Gastroesophageal sphincter (tissue), 4 donors: ENCODE data around the gene ARCN1. TPM values are rescaled to one million over a fixed set of nuclear protein-coding genes. Genes with fewer than 3 reads are reported as not detected.

Experiments used
- ATAC-seq: fragments of 150-250 bp; one replicate; pipeline ENCODE4 v1.9.1; 2016; ENCODE audit warnings: mild to moderate bottlenecking, moderate library complexity
- H3K27ac ChIP-seq, 4 donors: fragments of 200-600 bp; sonication (generic) in 3 of 4; 1 replicate in 3 of 4; 2 replicates in 1 of 4; pipeline ENCODE4 v1.5.1; 2016 to 2019
- H3K27me3 ChIP-seq: fragments of 200-600 bp; sonication (generic); one replicate; pipeline ENCODE4 v1.5.1; 2019
- H3K36me3 ChIP-seq, 2 donors: fragments of 200-600 bp; sonication (generic); one replicate each; pipeline ENCODE4 v1.5.1; 2019; ENCODE audit warnings: control low read depth in 1 of 2
- H3K4me1 ChIP-seq, 3 donors: fragments of 200-600 bp; sonication (generic); 1 replicate in 2 of 3; 2 replicates in 1 of 3; pipeline ENCODE4 v1.5.1; 2016 to 2019; ENCODE audit warnings: control low read depth in 2 of 3
- H3K4me3 ChIP-seq, 2 donors: fragments of 200-600 bp; sonication (generic); one replicate each; pipeline ENCODE4 v1.5.1; 2019; ENCODE audit warnings: mild to moderate bottlenecking in 1 of 2, moderate library complexity in 1 of 2
- H3K9me3 ChIP-seq, 3 donors: fragments of 200-600 bp; sonication (generic); one replicate each; pipeline ENCODE4 v1.5.1; 2017 to 2019; ENCODE audit warnings: control low read depth in 2 of 3
- EP300 ChIP-seq: sonication (generic); formaldehyde crosslinking; IDR thresholded peaks from one replicate; pipeline ENCODE4 v1.6.1; 2017; ENCODE audit warnings: antibody characterized with exemption, mild to moderate bottlenecking
- POLR2A ChIP-seq, 2 donors: fragments of 450-650 bp; IDR thresholded peaks; one replicate each; pipeline ENCODE4 v1.6.1; 2017; ENCODE audit warnings: antibody characterized with exemption in 2 of 2, mild to moderate bottlenecking in 2 of 2, moderate library complexity in 1 of 2
- POLR2AphosphoS5 ChIP-seq: sonication (generic); formaldehyde crosslinking; IDR thresholded peaks from one replicate; pipeline ENCODE4 v1.6.1; 2017; ENCODE audit warnings: antibody characterized with exemption
- WGBS, 2 donors: methylation state at CpG; one replicate each; pipeline ENCODE4 v1.1.5; 2018; ENCODE audit warnings: low coverage in 1 of 2; 5-methylcytosine and 5-hydroxymethylcytosine counted together
- total RNA-seq, 4 donors: library from RNA; depleted of rRNA; stranded (reverse); fragments of >200 nt; gene quantifications; one replicate each; pipeline ENCODE4 v1.1.0, GENCODE V29; 2016
- TF ChIP-seq, protein P1 (sequence below), 4 experiments: fragments of 200-600 bp in 2 of 4; fragments of 450-650 bp in 2 of 4; sonication (generic) in 1 of 4; IDR thresholded peaks; one replicate each; pipeline ENCODE4 v1.5.1; 2017 to 2019; ENCODE audit warnings: antibody characterized with exemption in 4 of 4, mild to moderate bottlenecking in 2 of 4, moderate library complexity in 2 of 4

The ARCN1 gene
- total RNA-seq, 4 donors from 2014 or later, result 84.9 to 141 (median 128) TPM

DNA sequence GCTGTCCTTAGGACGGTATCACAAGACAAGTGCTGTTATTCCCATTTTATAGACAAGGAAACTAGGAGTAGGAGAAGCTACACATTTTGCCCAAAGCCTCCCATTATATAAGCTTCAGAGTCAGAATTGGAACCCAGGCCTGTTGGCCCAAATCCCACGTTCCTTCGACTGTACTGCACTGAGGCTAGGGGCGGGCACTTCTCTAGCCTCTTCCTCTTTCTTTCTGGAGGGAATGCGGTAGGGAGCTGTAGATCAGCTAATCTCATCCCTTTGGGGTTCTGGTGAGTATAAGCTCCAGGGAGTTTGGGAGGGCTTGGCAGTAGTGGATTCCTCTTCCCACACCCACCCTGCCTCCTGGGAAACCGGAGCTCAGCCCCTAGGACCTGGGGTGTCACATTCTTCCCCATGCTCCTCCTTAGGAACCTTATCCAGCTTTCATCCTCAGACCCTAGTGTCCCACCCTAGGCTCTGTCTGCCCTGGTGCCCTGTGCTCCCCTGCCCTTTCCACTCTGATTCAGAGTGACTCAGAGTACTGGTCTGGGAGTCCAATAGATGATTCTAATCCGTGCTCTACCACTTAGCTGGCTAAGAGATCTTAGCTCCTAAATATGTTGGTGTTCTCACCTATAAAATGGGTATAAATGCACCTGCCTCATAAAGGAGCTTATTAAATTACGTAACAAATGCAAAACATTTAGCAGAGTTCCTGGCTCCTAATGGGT lies 64.5 kb downstream of the ARCN1 start:
- Histone ChIP-seq H3K27me3 (no peaks in the 10 kb centered on the region), H3K9me3 (no peaks in the 10 kb centered on the region), H3K27ac (peak overlapping the region in 1 of 4 donors; percentile 30), H3K36me3 (peaks cover 0 to 76% of the 10 kb centered on the region in 2 donors), H3K4me1 (peaks cover 4 to 85% (median 27%) of the 10 kb centered on the region in 3 donors), H3K4me3 (no peak overlapping the region)
- 71 to 88% methylated on average over 3 to 5 of the region's 8 CpGs for WGBS, 2 donors
- TF ChIP-seq POLR2AphosphoS5 (no peak), EP300 (no peak), POLR2A (IDR thresholded peaks at IDR 0.05) (no peak)
- TF ChIP-seq, protein P1, sequence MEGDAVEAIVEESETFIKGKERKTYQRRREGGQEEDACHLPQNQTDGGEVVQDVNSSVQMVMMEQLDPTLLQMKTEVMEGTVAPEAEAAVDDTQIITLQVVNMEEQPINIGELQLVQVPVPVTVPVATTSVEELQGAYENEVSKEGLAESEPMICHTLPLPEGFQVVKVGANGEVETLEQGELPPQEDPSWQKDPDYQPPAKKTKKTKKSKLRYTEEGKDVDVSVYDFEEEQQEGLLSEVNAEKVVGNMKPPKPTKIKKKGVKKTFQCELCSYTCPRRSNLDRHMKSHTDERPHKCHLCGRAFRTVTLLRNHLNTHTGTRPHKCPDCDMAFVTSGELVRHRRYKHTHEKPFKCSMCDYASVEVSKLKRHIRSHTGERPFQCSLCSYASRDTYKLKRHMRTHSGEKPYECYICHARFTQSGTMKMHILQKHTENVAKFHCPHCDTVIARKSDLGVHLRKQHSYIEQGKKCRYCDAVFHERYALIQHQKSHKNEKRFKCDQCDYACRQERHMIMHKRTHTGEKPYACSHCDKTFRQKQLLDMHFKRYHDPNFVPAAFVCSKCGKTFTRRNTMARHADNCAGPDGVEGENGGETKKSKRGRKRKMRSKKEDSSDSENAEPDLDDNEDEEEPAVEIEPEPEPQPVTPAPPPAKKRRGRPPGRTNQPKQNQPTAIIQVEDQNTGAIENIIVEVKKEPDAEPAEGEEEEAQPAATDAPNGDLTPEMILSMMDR (IDR thresholded peaks at IDR 0.05), result no peak
- no peak for ATAC-seq

DNA sequence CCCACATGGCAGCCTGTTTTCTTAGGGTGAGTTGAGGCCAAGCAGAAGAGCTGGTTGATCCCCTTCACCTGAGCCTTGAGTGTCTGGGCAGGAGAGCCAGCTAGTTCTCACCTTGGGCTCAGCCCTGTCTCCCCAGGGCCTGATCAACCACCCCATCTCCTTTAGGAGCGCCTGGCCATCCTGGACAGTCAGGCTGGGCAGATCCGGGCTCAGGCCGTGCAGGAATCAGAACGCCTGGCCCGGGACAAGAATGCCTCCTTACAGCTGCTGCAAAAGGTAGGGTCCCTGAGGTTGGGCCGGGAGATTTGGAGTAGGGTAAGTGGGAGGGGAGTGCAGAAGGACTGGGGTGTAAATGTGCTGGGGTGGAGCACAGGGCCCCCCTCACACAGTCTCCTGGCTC lies 66.5 kb downstream of the ARCN1 start:
- peaks cover 4 to 67% (median 17%) of the 10 kb centered on the region in 3 donors for H3K4me1 ChIP-seq
- peak overlapping the region in 2 of 4 donors; percentile 14 to 24 for H3K27ac ChIP-seq
- WGBS, 2 donors, result no CpG with 5 or more reads among the region's 6 CpGs
- ATAC-seq, result no peak
- no peak overlapping the region for H3K4me3 ChIP-seq
- no peaks in the 10 kb centered on the region for H3K9me3 ChIP-seq
- H3K27me3 ChIP-seq, result no peaks in the 10 kb centered on the region
- no peak for TF ChIP-seq EP300
- TF ChIP-seq, protein P1 (IDR thresholded peaks at IDR 0.05), result no peak
- TF ChIP-seq POLR2AphosphoS5, result no peak
- no peak for TF ChIP-seq POLR2A (IDR thresholded peaks at IDR 0.05)
- peaks cover 0 to 80% of the 10 kb centered on the region in 2 donors for H3K36me3 ChIP-seq

GRCh38 chr11:118639899-118640298 lies 67.7 kb downstream of the ARCN1 start:
- Histone ChIP-seq H3K4me1 (peaks cover 0 to 55% (median 6%) of the 10 kb centered on the region in 3 donors), H3K9me3 (no peaks in the 10 kb centered on the region), H3K36me3 (peaks cover 0 to 92% of the 10 kb centered on the region in 2 donors), H3K4me3 (no peak overlapping the region), H3K27me3 (no peaks in the 10 kb centered on the region), H3K27ac (no peak overlapping the region)
- ATAC-seq, result no peak
- TF ChIP-seq, protein P1 (IDR thresholded peaks at IDR 0.05), result no peak
- TF ChIP-seq EP300, result no peak
- TF ChIP-seq POLR2AphosphoS5, result no peak
- TF ChIP-seq POLR2A (IDR thresholded peaks at IDR 0.05), result no peak
- 100% methylated on average over 1 of the region's 4 CpGs; no CpG with 5 or more reads in 1 of the 2 donors for WGBS, 2 donors

DNA sequence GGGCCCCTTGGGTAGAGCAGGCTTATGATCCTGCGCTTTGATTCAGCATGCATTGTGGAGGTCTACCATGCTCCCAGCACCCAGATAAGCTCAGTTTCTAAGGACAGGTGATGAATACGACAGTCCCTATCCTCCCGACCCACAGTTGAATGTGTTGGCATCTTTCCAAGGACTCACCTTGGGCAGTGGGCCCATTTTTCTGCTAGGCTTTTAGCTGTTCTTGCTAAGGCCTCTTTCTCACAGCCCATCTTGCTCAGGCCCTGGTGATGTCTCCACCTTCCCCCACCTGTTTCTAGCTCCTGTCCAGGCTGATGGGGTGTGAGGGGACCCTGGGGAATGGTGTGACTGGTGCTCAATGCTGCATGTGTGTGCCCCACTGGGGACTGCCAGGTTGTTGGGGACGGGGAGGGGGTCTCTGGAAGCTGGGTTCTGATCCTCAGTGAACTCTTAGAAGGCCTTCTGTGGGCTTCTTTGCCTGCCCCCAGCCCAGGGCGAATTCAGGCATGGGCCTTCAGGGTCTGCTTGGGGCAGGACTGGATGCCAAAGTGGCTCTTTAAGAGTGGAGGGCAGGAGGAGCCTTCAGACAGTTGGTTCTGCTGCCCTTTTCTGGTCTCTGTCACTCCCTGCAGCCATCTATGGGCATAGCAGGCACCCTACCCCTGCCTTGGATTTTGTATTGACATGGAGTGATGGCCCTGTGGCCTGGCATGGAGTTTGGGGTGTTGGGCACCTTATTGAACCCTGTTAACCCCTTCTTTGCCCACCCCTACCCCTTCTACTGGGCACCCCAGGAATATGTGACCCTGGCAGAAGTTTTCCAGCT lies 68.3 kb downstream of the ARCN1 start:
- no peaks in the 10 kb centered on the region for H3K9me3 ChIP-seq
- peaks cover 0 to 48% (median 0%) of the 10 kb centered on the region in 3 donors for H3K4me1 ChIP-seq
- ATAC-seq, result no peak
- H3K4me3 ChIP-seq, result no peak overlapping the region
- 58 to 59% methylated on average over 3 to 4 of the region's 5 CpGs for WGBS, 2 donors
- H3K36me3 ChIP-seq, result peaks cover 0 to 96% of the 10 kb centered on the region in 2 donors
- H3K27me3 ChIP-seq, result no peaks in the 10 kb centered on the region
- TF ChIP-seq, protein P1 (IDR thresholded peaks at IDR 0.05), result peak in 1 of 4 experiments; percentile 28
- TF ChIP-seq EP300 (no peak), POLR2A (IDR thresholded peaks at IDR 0.05) (no peak), POLR2AphosphoS5 (no peak)
- peak overlapping the region in 2 of 4 donors; percentile 7 to 40 for H3K27ac ChIP-seq
